Measurements from ENCODE around the gene DDN.

Gene DDN

DNA sequence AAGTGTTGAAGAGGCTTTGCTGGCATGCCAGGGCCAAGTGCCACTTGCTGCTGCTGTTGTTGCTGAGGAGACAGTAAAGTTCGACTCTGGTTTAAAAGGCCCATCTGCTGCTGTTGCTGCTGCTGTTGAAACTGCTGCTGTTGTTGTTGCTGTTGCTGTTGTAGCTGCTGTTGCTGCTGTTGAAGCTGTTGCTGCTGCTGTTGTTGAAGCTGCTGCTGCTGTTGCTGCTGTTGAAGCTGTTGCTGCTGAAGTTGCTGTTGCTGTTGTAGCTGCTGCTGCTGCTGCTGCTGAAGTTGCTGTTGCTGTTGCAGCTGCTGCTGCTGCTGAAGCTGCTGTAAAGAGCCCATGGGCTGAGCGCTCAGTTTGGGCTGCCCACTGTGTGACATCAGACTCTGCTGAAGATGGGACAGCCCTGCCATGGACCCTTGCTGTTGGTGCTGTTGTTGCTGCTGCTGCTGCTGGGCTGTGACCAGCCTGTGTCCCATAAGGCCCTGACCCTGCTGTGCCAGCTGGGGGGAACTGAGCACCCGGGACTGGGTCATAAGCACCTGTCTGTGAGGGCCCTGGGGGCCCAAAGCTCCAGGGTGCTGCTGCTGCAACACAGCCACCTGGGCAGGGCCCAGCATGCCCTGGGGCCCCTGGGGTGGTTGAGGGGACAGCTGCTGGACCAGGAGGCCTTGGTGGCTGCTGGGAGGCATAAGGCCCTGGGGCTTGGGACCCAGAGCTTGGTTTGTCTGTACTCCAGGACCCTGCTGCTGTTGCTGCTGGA is 33.7 kb upstream of the DDN start:
- DNase-seq (ENCODE audit: low read depth), result no peak
- H3K4me3 ChIP-seq (ENCODE audit: low read depth, low read length), result no peak overlapping the region

DNA sequence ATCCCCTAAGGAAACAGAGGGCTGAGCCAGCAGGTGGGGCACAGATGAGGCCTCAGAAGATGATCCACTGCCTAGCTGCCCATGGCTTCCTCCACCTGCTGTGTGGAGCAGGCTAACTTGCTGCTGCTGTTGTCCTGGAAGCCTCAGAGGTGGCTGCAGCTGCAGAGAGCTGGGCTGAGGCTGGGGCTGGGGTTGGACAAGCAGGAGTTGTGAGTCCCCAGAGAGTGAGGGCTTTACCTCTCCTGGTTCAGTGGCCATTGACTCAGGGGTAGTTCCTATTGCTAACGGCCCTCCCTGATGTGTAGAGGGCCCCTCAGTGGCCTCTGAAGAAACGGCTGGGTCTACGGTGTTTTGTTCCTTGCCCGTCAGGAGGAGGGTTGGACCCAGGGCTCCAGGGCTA is 33.1 kb upstream of the DDN start:
- H3K4me3 ChIP-seq (ENCODE audit: low read depth, low read length), result no peak overlapping the region
- no peak for DNase-seq (ENCODE audit: low read depth)

DNA sequence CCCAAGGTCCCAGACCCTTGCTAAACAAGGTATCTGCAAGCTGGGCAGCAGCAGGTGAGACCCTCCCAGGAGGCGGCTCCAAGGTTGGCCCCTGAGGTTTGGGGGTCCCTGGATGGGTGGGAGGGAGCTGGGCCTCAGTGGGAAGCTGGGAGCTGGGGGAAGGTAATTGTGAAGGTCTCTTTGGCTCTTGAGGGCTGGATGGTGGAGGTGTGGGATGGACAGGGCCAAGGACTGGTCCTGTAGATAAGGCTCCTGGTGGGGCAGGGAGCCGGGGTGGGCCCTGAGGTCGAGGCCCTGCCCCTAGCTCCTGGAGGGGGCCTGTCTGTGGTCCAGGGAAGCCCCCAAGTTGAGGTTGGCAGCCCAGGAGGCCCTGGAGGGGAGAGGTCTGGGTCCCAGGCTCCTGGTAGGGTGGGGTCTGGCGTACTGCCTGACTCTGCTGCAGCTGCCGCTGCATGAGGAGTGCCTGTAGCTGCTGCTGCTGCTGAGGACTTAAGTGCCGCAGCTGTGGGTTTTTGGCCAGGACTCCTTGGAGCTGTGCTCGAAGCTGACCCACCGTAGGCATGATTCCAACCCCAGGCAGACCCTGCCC is 32.5 kb upstream of the DDN start:
- DNase-seq (ENCODE audit: low read depth), result no peak

DNA sequence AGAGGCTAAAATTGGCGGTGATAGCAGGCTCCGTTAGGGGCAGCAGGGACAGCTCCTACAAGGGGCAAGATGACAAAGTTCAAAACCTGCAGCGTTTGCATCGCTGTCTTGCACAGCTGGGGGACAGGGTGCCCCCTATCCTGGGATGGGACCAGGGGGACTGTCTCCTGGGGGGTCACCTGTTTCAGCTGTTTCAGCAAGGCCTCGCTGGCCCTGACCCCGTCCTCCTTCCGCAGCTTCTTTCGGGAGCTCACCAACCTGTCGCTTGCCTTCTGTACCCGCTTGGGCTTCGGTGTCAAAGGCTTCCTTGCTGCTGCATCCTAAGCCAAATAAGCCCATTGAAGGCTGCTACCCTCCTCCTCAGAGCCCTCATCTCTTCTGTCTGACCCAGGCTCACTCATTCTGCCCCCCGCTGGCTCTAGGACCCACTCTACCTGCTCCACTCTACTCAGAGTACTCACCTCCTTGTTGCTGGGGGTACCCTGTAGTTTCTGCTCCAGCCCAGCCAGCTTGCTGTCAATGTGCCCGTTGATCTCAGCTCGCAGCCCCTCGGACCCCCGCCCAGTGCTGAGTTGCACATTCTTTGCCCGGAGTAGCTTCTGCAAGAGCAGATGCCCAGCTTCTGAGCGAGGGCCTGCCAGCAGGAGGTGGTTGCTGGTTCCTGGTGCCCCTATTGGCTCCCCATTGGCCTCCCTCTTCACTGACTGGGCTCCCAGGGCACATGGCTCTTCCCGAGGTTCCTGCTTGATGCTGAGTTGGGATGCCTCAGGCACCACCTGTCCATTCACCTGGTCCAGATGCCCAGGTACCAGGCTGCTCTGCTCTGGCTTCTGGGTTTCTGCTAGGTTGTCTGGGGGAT is 31.8 kb upstream of the DDN start:
- no peak for DNase-seq (ENCODE audit: low read depth)
- H3K4me3 ChIP-seq (ENCODE audit: low read depth, low read length), result no peak overlapping the region

More for the DNA sequence above, 32.5 kb upstream of the DDN start:
- no peak overlapping the region for H3K4me3 ChIP-seq (ENCODE audit: low read depth, low read length)

DNA sequence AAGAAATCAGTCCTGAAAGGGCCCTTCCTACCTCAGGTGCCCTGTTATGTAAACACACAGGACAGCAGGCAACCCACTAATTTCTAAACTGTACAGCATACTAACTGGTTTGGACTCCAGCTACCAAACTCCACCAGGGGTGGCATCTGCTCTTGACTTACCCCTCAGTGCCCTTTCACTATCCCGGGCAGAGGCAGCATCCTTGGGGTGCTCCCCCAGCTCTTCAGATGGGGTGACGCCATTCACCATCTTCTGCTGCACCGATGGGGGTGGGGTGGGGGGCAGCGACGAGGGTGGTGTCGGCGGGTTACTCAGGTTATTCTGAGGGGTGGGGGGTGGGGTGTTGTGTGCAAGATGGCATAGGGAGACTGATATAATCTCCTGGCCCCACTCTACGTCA is 30.9 kb upstream of the DDN start:
- no peak for DNase-seq (ENCODE audit: low read depth)
- no peak overlapping the region for H3K4me3 ChIP-seq (ENCODE audit: low read depth, low read length)

DNA sequence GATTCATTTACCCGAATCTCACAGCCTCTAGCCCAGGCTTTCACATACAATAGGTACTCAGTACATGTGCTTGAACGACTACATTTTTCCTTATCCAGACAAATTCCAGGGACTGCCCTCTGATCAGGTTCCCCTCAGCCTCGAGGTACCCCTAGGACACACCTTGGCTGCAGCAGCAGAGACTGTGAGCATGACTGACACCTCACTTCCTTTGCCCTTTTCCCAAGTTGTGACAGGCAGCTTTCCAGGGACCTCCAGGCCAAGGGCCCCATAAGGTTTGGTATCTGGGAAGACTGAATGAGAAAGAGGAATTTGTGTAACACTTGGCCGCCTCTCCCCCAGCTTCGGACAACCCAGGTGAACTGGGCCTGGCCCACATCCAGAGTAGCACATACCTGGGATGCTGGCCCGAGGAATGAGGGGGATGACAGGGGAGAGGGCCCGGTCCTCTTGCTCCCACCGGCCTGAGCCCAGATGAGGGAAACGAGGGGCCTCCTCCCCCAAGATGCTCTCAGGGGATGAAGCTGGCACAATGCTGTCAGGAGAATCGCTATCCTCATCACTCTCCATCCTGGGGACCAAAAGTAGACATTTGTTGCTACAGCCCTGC is 29.6 kb upstream of the DDN start:
- DNase-seq (ENCODE audit: low read depth), result no peak
- no peak overlapping the region for H3K4me3 ChIP-seq (ENCODE audit: low read depth, low read length)

DNA sequence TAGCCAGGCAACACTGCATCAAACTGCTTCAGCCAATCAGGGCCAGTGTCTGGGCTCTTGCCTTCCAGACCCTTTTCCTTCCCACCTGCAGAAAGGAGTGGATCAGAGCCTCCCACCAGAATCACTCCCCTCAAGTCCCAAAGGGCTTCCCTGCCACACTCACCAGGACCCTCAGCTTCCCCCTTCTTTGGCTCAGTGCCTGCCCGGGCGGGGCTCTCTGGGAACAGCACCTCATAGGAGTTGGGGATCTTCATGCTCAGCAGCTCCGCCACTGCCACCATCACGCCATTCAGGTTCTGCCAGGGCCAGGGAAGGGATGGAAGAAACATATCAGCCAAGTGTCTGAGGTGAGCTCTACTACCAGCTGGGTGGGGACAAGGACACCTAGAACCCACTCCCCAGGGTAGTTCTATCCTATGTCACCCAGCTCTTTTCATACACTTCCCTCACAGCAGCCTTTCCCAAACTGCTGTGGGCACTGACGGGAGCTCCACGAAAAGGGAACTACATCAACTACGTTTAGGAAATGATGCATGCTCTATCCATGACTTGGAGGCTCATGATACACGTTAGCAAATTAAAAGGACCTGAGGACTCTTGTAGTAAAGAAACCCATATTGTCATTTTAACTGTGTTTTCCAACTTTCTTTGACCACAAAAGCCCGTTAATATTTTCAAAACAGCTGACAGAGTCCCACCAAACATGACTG is 28.8 kb upstream of the DDN start:
- no peak overlapping the region for H3K4me3 ChIP-seq (ENCODE audit: low read depth, low read length)
- no peak for DNase-seq (ENCODE audit: low read depth)

DNA sequence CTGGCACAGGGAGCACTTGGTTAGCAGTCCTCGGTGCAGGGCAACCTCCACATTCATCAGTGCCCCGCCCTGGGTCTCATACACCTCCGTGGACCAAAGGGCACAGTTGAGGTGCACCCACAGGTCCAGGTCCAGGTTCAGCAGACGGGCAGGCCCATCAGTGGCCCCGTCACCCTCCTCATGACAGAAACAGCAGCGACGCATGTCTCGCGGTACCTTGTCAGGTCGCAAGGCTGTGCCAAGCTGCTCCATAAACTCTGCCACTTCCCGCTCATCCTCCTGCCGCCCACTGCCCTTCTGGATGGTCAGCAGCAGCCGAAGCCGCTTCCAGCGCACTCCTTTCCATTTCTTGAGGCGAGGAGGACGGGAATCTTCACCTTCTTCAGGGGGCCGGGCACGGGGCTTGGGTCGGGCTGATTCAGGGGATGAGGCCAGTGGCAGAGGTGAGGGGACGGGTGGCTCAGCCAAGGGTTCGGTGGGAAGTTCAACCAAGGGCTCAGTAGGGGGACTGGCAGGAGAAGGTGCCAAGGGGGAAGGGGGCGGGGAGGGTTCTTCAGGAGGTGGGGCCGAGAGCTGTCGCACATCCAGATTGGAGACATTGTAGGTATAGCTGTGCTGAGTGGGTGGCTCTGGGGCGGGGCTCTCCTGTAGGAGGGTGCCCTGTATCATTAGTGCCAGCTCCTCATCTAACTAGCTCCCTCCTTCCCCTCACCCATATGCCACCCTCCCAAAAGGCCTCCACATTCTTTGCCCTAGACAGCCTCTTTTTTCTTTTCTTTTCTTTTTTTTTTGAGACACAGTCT is 27.7 kb upstream of the DDN start:
- no peak overlapping the region for H3K4me3 ChIP-seq (ENCODE audit: low read depth, low read length)
- no peak for DNase-seq (ENCODE audit: low read depth)

DNA sequence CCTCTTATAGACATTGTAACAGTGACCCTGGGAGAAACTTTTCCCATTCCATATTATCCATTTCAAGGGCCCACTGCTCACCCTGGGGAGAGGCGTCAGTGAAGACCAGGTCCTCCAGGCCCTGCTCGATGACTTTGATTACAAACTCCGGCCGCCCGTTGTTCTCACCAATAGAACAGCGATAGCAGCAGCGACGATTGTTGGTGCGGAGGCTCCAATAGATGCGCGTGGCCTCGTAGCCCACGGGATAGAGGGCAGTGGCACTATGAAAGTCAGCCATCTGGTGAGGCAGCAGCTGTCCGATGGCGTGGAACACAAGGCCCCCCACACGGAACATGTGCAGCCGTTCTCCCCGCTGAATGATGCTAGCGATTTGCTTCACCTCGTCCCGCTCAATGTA is 26.9 kb upstream of the DDN start:
- no peak for DNase-seq (ENCODE audit: low read depth)
- no peak overlapping the region for H3K4me3 ChIP-seq (ENCODE audit: low read depth, low read length)

DNA sequence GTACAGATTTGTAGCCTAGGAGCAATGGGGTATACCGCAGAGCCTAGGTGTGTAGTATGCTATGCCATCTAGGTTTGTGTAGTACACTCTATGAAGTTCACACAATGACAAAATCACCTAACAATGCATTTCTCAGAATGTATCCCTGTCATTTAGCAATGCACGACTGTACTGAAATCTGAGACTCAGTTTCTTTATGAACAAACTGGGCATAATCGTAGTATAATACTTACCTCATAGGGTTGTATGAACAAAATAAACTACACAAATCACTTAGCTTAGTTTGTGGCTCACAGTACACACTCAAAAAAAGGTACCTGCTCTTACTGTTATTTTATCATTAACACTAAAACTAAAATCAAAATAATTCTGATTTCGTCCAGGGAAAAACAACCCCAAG is 26.3 kb upstream of the DDN start:
- DNase-seq (ENCODE audit: low read depth), result no peak
- H3K4me3 ChIP-seq (ENCODE audit: low read depth, low read length), result no peak overlapping the region

DNA sequence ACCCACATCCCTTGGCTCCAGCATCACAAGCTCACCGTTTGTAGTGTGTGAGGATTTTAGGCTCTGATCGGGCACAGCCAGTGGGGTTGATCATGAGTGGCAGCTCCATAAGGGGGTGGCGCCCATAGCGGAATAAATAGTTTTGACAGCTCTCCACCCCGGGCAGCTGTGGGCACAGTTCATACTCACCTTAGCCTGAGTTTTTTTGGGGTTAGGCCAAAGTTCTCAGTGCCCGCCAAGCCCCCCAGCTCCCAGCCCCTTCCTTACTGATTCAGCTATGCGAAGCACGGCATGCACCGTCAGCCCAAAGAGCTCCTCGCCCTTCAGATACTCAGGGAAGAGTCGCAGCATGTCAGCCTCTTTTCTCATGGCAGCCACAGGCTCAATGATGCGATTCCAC is 25.4 kb upstream of the DDN start:
- no peak for DNase-seq (ENCODE audit: low read depth)
- no peak overlapping the region for H3K4me3 ChIP-seq (ENCODE audit: low read depth, low read length)

DNA sequence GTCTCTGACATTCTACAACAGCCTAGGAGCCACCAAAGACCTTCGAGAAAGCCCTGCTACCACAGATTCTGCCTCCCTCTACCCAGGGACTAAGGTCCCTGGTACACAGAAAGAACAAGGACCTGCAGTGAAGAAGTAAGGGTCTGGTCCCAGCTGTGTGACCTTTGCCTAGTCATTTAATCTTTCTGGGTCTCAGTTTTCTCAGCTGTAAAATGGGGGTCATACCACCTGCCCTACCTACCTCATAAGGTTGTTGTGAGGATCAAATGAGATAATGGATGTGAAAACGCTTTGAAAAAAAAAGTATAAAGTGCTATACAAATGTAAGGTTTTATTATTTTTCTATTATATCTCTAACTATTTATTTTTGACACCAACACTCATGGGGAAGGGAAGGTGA is 24.6 kb upstream of the DDN start:
- H3K4me3 ChIP-seq (ENCODE audit: low read depth, low read length), result no peak overlapping the region
- no peak for DNase-seq (ENCODE audit: low read depth)

DNA sequence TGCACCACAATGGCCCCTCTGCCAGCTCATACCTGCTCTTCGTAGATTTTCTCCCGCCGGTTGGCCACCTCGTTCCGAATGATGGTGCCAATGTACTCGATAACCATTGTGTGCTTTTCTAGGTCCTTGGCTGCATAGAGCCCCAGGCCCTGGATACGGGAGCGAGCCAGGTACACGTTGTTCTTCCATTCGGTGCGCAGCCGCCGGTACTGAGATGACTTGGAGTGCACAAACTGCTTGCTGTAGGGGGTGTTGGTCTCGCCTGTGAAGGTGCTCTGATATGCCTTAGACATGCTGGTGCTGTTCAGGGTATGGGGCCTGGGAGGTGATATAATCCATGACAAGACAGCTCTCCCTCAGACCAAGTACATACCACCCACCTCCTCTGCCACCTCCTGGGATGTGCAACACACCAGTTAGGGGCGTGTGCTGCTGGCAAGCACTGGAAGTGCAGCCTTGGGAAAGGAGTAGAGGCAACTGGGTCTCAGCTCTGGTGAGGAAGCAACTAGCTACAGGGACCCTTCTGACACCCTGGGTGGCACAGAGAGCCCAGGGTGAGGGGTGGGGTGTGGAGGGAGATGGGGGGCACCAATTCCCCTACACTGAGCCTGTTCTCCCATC is 23.5 kb upstream of the DDN start:
- no peak for DNase-seq (ENCODE audit: low read depth)

DNA sequence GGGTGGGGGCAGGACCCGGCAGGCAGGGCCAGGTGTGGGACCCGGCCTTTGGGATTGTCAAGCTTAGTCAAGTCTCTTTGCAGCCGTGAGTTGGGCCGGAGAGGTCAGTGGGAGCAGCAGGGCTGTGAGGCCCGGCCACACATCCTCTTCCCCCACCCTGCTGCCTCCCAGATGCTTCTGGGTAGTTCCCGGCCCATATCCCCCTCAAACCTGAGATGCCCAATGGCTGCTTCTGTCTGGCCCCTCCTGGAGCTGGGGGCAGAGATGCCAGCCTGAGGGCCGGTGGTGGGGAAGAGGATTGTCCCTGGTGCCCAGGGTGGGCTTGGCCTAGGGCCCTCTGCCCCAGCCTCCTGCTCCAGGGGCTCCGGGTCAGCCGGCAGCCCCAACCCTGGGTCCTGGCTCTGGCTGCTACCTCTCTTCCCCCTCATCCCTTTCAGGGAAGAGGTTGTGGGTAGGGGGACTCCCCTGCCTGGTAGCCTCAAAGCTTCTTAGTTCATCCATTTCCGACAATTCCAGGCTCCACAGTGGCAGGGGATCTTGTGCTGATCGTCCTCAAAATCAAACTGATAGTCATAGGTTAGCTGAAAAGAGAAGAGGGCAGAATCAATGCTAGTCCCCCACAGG is 22.2 kb upstream of the DDN start:
- no peak for DNase-seq (ENCODE audit: low read depth)

More for the DNA sequence above, 23.5 kb upstream of the DDN start:
- no peak overlapping the region for H3K4me3 ChIP-seq (ENCODE audit: low read depth, low read length)

DNA sequence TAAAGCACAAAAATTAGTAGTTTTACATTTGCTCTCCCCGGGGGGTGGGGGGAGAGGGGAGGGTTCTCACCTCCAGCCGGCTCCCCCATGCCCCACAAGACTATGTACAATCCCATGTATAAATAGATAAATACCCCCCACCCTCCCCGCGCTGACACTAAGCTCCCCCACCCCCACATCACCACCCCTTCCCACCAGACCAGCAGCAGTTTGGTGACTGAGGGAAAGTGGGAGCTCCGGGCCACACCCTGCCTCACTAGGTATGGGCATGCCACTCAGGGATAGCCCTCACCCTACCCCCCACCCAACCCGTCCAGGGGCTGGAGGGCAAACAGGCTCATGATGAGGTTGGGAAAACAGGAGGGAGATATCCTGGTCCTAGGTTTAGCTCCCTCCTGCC is 21.3 kb upstream of the DDN start:
- DNase-seq (ENCODE audit: low read depth), result no peak
- no peak overlapping the region for H3K4me3 ChIP-seq (ENCODE audit: low read depth, low read length)

More for the DNA sequence above, 22.2 kb upstream of the DDN start:
- no peak overlapping the region for H3K4me3 ChIP-seq (ENCODE audit: low read depth, low read length)

DNA sequence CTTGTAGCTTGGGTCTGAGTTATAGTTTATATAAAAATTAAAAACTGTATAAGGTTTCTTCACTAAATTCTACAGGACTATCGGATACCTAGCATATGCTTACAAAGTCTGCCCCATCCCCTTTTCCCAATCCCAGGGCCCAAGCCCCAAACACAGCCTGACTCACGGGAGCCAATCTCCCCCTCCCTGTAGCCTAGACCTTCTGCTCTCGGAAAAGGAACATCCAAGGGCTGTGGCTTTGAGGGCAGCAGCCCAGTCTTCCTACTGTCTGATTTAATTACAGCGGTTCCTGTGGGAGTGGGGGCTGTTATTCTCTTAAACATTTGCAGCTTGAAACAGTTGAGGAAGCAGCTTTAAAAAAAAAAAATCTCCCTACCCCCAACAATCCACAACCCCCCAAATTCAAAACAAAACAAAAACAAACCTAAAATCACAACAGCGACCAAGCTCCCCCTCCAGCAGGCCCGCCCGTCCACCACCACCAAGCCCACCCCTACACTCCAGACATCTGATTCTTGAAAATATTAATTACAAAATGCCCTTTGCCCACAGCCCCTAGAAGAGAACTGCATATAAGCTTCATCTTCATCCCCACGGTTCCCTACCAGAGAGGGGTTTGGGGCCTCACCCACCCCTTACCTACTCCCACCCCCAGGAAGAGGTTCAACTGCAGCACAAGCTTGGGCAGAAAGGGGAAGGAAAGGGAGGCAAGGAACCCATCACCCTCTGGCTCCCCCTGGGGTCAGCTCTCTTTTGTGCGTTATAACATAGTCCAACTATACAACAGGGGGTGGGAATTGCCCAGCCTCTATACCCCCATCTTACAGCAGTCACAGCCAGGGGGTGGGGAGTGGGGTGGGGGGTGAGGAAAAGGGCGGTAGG is 20.5 kb upstream of the DDN start:
- DNase-seq (ENCODE audit: low read depth), result no peak
- no peak overlapping the region for H3K4me3 ChIP-seq (ENCODE audit: low read depth, low read length)

DNA sequence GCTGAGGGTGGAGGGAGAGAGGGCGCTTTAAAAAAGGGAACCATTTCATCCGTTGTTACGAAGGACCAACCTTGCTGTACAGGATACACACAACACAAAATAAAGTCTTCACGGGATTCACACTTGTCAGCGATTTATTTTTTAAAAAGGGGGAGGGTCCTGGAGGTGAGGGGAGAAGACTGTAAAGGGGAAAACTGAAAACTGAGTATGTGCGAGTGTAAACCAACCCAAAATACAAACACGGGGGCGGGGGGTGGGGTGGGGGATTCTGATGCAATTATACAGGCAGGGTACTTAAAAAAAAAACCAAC is 19.9 kb upstream of the DDN start:
- DNase-seq (ENCODE audit: low read depth), result no peak
- H3K4me3 ChIP-seq (ENCODE audit: low read depth, low read length), result peak overlapping the region; percentile 76
